Brain microvascular endothelial cell (primary cell): ENCODE measurements around the gene SLC35F3.

Experiments
- DNase-seq: peaks from one replicate; pipeline ENCODE4 v3.0.0-alpha.2; 2020
- H3K27ac ChIP-seq: fragments of 250-450 bp; sonication (Bioruptor Pico); 2 replicates; pipeline ENCODE4 v1.5.1; 2020; ENCODE audit warnings: mild to moderate bottlenecking, moderate library complexity
- H3K27me3 ChIP-seq: fragments of 250-450 bp; sonication (Bioruptor Pico); replicated peaks from 2 replicates; pipeline ENCODE4 v1.5.1; 2020; ENCODE audit warnings: mild to moderate bottlenecking
- H3K36me3 ChIP-seq: fragments of 250-450 bp; sonication (Bioruptor Pico); replicated peaks from 2 replicates; pipeline ENCODE4 v1.5.1; 2020; ENCODE audit warnings: mild to moderate bottlenecking
- H3K4me3 ChIP-seq: 2 replicates; pipeline ENCODE4 v1.5.1; 2011; ENCODE audit warnings: low read depth, mild to moderate bottlenecking, control low read depth, low read length, moderate library complexity
- in situ Hi-C: cut with HindIII; loops from 2 replicates; pipeline ENCODE4 v1.10.0; 2017; ENCODE audit warnings: low sequenced_read_pairs, low pct_ligation_motif_present
- TF ChIP-seq, protein P1 (sequence below): IDR thresholded peaks from 2 replicates; pipeline ENCODE4 v1.5.1; 2011; ENCODE audit warnings: low read depth, mild to moderate bottlenecking, moderate library complexity, low read length, control low read depth, inconsistent platforms; ENCODE audit errors: missing control alignments

Gene SLC35F3

DNA sequence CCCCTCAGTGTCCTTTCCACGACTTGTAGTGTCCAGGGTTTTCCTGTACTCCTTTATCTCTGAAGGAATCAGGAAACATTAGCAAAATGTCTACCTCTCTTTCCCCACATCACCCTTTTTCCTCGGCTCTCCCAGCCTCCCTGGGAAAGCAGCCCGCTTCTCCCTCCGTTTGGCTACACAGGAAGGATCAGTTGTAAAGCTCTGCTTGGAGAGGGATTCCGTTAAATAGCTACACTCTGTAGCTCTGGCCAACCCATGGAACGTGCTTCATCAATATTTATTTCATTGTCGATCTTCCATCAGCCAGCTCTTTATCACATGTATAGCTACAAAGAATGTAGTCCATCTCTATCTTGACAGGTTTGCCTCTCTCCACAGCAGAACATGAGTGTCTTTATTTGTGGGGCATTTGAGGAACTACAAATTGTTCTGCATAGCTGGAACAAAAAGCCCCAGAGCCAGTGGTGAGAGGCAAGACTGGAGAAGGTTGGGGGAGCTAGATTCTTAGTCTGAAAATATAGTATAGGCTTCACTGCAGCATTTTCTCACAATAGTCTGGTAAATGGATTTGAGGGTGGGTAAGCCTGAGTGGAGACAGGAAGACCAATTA lies 191.8 kb downstream of the SLC35F3 start:
- in situ Hi-C loops = no loop called here
- no peak overlapping the region for H3K27ac ChIP-seq
- DNase-seq = no peak
- H3K36me3 ChIP-seq = no peaks in the 10 kb centered on the region
- TF ChIP-seq, protein P1, sequence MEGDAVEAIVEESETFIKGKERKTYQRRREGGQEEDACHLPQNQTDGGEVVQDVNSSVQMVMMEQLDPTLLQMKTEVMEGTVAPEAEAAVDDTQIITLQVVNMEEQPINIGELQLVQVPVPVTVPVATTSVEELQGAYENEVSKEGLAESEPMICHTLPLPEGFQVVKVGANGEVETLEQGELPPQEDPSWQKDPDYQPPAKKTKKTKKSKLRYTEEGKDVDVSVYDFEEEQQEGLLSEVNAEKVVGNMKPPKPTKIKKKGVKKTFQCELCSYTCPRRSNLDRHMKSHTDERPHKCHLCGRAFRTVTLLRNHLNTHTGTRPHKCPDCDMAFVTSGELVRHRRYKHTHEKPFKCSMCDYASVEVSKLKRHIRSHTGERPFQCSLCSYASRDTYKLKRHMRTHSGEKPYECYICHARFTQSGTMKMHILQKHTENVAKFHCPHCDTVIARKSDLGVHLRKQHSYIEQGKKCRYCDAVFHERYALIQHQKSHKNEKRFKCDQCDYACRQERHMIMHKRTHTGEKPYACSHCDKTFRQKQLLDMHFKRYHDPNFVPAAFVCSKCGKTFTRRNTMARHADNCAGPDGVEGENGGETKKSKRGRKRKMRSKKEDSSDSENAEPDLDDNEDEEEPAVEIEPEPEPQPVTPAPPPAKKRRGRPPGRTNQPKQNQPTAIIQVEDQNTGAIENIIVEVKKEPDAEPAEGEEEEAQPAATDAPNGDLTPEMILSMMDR = no peak
- H3K27me3 ChIP-seq = no peaks in the 10 kb centered on the region
- H3K4me3 ChIP-seq = no peak overlapping the region

DNA sequence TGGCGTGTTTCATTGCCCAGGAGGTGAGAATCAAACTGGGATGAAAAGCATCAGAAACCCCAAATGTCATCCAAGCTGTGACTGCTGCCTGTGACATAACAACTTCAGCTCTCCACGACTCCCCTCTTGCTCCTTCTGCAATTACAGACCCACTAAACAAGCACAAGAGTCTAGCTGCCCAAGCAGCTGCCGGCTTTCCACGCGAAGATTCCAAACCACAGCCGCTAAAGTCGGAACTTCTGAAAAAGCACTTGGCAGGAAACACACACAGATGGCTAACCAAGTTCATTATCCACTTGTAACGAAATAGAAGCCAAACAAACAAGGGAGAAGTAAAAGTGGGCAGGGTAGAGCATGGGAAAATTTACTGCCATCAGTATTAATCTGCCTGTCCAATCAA lies 198.1 kb downstream of the SLC35F3 start:
- no peak for DNase-seq
- Histone ChIP-seq H3K27ac (no peak overlapping the region), H3K36me3 (no peaks in the 10 kb centered on the region), H3K4me3 (no peak overlapping the region), H3K27me3 (no peaks in the 10 kb centered on the region)
- TF ChIP-seq, protein P1 = no peak
- in situ Hi-C loops = no loop called here

DNA sequence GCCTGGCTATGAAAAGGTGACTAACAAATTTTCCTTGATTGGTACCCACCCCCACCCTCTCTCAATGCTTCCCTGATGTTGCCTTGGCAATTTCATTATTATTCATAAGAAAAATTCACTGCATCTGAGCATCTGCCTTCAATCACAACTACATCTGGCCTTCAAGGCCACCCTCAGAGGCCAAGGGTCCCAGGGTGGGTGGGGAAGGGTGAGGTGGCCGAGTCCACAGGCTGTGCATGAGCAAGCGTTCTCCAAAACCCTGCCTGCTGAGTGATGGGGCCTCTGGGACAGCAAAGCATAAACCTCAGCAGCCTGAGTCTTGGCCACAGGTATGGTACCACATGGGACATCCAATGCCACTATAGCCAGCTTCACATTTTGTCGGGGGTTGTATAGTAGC lies 198.7 kb downstream of the SLC35F3 start:
- no peak for DNase-seq
- H3K36me3 ChIP-seq = no peaks in the 10 kb centered on the region

DNA sequence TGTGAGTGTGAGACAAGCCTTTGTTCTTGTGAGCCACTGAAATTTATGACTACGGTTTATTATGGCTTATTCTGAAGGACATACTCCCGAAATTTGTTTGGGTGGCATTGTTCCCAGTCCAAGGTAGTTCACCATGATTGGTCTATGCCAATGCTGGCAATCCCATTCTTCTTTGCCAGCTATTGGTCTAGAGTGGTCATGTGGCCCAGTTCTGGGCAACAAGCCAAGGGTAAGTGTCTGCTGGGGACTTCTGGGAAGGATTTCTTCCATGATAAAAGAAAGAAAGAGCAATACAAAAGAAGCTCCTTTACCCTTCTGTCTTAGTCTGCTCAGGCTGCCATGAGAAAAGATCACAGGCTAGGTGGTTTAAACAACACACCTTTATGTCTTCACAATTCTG lies 201.6 kb downstream of the SLC35F3 start:
- Histone ChIP-seq H3K4me3 (no peak overlapping the region), H3K27me3 (no peaks in the 10 kb centered on the region), H3K36me3 (no peaks in the 10 kb centered on the region), H3K27ac (no peak overlapping the region)
- in situ Hi-C loops = no loop called here
- DNase-seq = no peak
- TF ChIP-seq, protein P1 = no peak

More for the DNA sequence above, 198.7 kb downstream of the SLC35F3 start:
- in situ Hi-C loops = no loop called here
- Histone ChIP-seq H3K27me3 (no peaks in the 10 kb centered on the region), H3K27ac (no peak overlapping the region), H3K4me3 (no peak overlapping the region)
- TF ChIP-seq, protein P1 = no peak

DNA sequence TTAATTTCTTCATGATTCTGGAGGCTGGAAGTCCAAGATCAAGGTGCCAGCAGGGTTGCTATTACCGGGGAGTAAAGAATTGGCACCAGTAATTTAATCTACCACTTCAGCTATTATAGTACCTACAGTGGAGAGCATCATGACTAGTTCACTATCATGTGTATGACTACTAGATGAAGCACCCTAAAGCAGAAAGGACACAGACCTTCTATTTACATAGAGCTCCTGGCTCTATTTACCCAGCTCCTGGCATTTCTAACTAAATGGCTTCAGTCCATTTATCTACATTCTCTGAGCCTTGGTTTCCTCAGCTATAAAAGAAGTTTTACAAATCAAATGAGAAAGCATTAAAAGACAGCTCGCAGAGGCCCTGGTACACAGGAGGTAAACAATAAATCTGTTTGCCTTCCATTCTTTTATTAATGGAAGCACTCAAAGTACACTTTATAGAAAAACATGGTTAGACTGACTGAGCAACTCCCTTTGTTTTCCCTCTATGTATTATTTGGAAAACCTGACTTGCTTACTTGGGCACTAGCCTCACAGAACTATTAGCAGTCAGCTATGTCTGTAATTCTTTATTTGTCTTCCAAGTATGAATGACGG lies 203.0 kb downstream of the SLC35F3 start:
- H3K36me3 ChIP-seq = no peaks in the 10 kb centered on the region
- TF ChIP-seq, protein P1 = no peak
- H3K4me3 ChIP-seq = no peak overlapping the region
- no peaks in the 10 kb centered on the region for H3K27me3 ChIP-seq
- in situ Hi-C loops = no loop called here
- DNase-seq = no peak
- H3K27ac ChIP-seq = no peak overlapping the region

DNA sequence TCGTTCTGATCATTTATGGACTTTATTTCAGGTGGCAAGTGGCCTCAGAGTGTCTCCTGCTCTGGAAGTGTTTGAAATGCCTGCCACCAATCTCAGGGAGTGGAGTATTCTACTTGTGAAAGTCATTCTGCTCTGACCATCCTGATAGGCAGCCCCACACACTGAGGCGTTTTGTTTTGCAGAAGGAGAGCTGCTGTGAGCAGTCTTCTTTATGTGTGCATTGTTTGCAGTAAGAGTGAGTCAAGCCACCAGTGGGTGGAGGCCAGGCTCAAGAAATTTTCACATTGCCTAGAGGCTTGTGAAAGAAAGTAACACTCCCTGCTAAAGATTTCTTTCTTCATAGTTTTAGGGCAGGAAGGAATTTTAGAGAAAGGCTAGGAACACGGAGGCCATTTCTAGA lies 204.4 kb downstream of the SLC35F3 start:
- Histone ChIP-seq H3K4me3 (no peak overlapping the region), H3K36me3 (no peaks in the 10 kb centered on the region), H3K27me3 (no peaks in the 10 kb centered on the region), H3K27ac (no peak overlapping the region)
- TF ChIP-seq, protein P1 = no peak
- DNase-seq = no peak
- in situ Hi-C loops = no loop called here
